KOPT-K1 (cell line): ENCODE results near the gene LRFN3.

Experiments used
- H3K27ac ChIP-seq: fragments of 200-600 bp; sonication (generic); 2 replicates; pipeline ENCODE4 v1.5.1; 2016; ENCODE audit warnings: antibody characterized with exemption, mild to moderate bottlenecking, low read depth, low read length; ENCODE audit not compliant: poor library complexity, severe bottlenecking
- H3K36me3 ChIP-seq: fragments of 200-600 bp; sonication (generic); 2 replicates; pipeline ENCODE4 v1.5.1; 2017; ENCODE audit warnings: antibody characterized with exemption, mild to moderate bottlenecking, low read length, moderate library complexity; ENCODE audit not compliant: insufficient read depth
- H3K9me3 ChIP-seq: fragments of 200-600 bp; sonication (generic); 2 replicates; pipeline ENCODE4 v1.5.1; 2017; ENCODE audit warnings: antibody characterized with exemption, low read length, mild to moderate bottlenecking; ENCODE audit not compliant: insufficient read depth, poor library complexity, severe bottlenecking

The LRFN3 gene

GRCh38 chr19:35919306-35919705 is 16.9 kb upstream of the LRFN3 start:
- Histone ChIP-seq H3K9me3 (no peaks in the 10 kb centered on the region), H3K27ac (no peak overlapping the region), H3K36me3 (no peaks in the 10 kb centered on the region)

- H3K27ac ChIP-seq, result no peak overlapping the region
- H3K36me3 ChIP-seq, result no peaks in the 10 kb centered on the region
- H3K9me3 ChIP-seq, result peaks cover 4% of the 10 kb centered on the region
Observed at GRCh38 chr19:35921012-35921411, 15.2 kb upstream of the LRFN3 start.

- H3K27ac ChIP-seq, result no peak overlapping the region
- peaks cover 4% of the 10 kb centered on the region for H3K9me3 ChIP-seq
- no peaks in the 10 kb centered on the region for H3K36me3 ChIP-seq
Observed at GRCh38 chr19:35925501-35925900, 10.7 kb upstream of the LRFN3 start.

- Histone ChIP-seq H3K36me3 (no peaks in the 10 kb centered on the region), H3K9me3 (peaks cover 4% of the 10 kb centered on the region), H3K27ac (no peak overlapping the region)
Observed at GRCh38 chr19:35928507-35928906, 7.7 kb upstream of the LRFN3 start.

GRCh38 chr19:35929876-35930275 is 6.3 kb upstream of the LRFN3 start:
- no peaks in the 10 kb centered on the region for H3K36me3 ChIP-seq
- peaks cover 4% of the 10 kb centered on the region for H3K9me3 ChIP-seq
- peak overlapping the region; percentile 65 for H3K27ac ChIP-seq

- no peaks in the 10 kb centered on the region for H3K9me3 ChIP-seq
- no peaks in the 10 kb centered on the region for H3K36me3 ChIP-seq
- peak overlapping the region; percentile 52 for H3K27ac ChIP-seq
Observed at GRCh38 chr19:35931161-35931873, 4.9 kb upstream of the LRFN3 start.

- no peaks in the 10 kb centered on the region for H3K9me3 ChIP-seq
- H3K27ac ChIP-seq, result no peak overlapping the region
- no peaks in the 10 kb centered on the region for H3K36me3 ChIP-seq
Observed at GRCh38 chr19:35931874-35932202, 4.3 kb upstream of the LRFN3 start.

GRCh38 chr19:35932291-35932936 is 3.8 kb upstream of the LRFN3 start:
- Histone ChIP-seq H3K27ac (no peak overlapping the region), H3K36me3 (no peaks in the 10 kb centered on the region), H3K9me3 (no peaks in the 10 kb centered on the region)

- Histone ChIP-seq H3K36me3 (no peaks in the 10 kb centered on the region), H3K9me3 (no peaks in the 10 kb centered on the region), H3K27ac (peak overlapping the region; percentile 42)
Observed at GRCh38 chr19:35936738-35937268, 629 bp downstream of the LRFN3 start.

GRCh38 chr19:35937345-35938281 is 1.4 kb downstream of the LRFN3 start:
- Histone ChIP-seq H3K27ac (no peak overlapping the region), H3K9me3 (no peaks in the 10 kb centered on the region), H3K36me3 (no peaks in the 10 kb centered on the region)

- no peaks in the 10 kb centered on the region for H3K9me3 ChIP-seq
- H3K27ac ChIP-seq, result no peak overlapping the region
- H3K36me3 ChIP-seq, result no peaks in the 10 kb centered on the region
Observed at GRCh38 chr19:35938282-35939224, 2.4 kb downstream of the LRFN3 start.

- Histone ChIP-seq H3K27ac (no peak overlapping the region), H3K36me3 (no peaks in the 10 kb centered on the region), H3K9me3 (no peaks in the 10 kb centered on the region)
Observed at GRCh38 chr19:35939307-35940077, 3.3 kb downstream of the LRFN3 start.

- H3K36me3 ChIP-seq, result no peaks in the 10 kb centered on the region
- H3K9me3 ChIP-seq, result no peaks in the 10 kb centered on the region
- H3K27ac ChIP-seq, result no peak overlapping the region
Observed at GRCh38 chr19:35940078-35940775, 4.1 kb downstream of the LRFN3 start.
